Fibroblast of upper back skin (primary cell): ENCODE data around the gene HSD11B2.
"Not testable (repeated sequence)": the region's sequence is repeated elsewhere in the genome, so short reads cannot be mapped to it uniquely, and the experiment has no call there.

ENCODE experiments used
- DNase-seq: peaks from one replicate; pipeline ENCODE4 v3.0.0-alpha.2; 2013

HSD11B2 gene

DNA sequence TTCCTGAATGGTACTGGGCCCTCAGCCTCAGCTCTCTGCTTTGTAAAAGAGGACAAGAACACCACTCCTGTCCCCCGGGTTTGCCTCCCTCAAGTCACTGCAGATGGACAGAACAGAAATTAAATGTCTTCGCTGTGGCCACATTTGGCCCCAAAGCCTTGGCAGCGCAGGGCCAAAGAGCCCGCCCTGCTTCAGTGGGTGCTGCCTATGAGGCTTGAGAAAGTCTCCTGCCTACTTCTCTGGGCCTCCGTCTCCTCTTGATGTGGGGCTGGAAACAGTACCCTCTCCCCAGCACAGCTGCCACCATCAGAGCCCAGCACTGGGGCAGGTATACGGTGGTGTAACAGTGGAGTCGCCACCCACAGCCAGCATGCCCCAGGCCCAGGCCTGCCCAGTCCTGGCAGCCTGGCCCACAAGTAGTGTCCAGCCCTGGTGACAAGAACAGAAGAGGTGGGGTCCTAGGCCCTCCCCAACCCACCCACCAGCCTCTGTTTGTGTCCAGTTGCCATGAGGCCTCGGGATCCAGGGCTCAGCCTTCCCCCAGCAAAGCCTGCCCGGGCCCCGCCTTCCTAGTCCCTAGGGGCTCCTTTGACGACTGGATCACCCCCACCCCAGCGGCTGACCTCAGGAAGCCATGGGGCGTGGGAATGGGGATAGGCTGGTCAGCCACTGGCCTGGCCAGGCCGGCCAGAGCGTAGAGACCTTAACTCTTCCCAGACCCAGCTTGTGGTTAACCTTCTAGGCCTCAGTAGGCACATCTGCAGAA lies 33.7 kb upstream of the HSD11B2 start:
- no peak for DNase-seq

DNA sequence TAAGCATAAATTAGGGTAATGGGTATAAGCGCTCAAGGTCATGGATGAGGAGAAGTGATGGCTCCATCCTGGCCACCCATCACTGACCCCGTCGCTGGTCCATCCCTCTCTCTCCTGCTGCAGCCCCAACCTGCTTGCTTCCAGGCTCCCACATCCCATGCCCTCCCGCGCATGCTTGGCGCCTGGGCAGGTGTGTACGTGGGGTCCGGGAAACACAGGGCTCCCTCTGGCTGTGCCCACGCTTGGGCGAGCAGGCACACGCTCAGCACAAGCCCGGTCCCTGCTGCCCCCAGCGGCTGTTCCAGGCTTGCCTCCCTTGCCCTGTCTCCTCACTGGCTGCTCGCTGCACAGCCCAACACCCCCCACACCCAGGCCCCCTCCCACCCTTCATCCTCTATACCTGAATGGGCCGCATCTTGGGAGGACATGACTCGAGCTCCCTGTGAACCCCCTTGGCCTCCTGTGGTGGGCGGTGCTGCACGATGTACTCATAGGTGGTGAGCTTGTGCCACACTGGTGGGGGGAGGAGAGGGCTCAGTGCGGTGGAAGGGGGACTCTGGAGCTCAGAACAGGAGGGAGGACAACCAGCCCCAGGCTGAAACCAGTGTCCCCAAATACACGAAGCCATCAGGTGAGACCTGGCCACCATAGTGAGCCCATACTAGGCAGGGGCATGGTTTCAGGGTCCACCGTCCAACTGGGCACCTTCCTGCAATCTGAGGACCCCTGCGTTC lies 32.9 kb upstream of the HSD11B2 start:
- no peak for DNase-seq

DNA sequence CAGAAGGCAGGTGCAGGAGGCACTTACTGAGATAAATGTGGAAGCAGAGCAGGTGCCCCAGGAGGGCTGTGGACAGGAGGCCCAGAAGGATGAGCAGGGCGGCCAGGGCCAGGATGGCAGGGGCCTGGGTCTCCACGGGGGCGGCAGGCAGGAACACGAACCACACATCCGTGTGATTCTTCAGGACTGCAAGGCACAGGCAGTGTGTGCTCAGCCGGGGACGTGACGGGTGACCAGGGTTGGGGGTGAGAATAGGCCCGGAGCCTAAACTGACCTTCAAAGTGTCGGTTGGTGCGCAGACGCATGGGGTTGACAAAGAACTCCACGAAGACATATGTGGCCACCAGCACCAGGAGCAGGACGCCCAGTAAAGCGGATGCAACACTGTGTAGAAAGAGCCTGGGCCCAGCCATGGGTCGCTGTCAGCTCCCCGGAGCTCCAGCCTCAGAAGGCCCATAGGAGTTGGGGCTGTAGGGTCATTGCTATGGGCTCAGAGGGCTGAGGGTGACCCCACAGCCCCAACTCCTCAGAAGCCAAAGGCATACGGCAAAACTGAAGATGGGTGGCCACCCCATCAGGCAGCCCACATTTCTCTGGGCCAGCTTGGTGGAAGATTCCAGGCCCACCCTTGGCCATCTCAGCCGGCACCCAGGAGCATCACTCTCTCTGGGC lies 32.2 kb upstream of the HSD11B2 start:
- no peak for DNase-seq

DNA sequence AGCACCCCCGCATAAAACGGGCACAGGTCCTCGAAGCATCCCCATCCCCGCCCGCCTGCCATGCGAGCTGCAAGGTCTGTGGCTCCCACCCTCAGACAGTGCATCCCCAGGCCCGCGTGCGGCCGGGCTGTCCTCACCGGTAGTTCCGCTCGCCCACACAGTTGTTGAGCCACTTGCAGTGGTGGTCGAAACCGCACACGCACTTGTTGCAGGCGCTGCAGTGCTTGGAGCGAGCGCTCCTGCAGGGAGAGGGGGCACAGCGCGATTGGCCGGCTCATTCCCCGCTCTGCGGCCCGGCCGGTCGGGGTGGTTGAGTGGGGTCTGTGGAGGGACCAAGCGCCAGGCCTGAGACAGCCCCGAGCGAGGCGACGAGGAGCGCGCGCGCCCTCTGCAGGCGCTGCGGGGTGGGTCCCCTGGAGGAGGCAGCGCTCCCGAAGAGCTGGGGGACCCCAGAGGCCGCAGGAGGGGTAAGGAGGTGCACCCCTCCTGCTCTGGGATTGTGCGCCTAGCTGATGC lies 31.6 kb upstream of the HSD11B2 start:
- no peak for DNase-seq

DNA sequence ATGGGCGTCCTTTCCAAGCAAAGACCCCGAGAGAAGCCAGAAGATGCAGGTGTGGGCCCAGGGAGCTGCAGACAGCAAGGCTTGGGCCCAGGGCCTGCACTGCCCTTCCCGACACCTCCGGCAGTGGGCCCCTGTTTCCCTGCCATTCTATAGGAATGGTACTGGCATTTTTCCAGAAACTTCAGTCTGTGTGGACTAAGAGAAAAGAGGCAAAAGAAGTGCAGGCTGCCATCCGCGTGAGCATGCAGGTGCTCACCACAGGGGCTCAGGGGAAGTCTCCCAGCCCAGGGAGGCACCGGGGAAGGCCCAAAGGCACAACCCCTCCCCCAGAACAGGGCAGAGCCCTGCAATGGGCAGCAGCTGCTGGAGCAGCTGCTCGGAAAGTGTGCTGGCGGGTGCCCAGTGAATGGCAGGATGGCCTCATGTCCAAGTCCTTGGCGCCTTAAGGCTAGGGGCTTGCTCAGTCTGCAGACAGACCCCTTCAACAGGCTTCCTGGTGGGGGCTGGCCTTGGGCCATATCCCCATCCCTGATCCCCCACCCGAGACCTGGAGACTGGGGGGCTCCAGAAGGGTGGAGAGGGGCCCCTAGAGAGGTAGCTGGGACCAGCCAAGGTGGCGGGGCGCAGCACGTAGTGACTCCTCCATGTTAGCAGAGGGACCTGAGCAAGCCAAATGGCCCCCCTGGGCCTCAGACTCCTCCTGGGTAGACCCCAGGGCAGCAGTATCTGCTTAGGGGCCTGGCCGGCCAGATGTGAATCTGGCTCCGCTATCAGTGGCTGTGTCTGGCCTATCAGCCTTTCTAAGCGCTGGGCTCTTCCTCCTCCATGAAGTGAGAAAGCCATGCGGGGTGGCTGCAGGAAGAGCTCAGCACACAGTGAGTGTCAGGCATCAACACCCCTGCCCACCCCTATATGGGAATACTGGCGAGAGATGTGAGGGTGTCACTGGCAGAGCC lies 30.9 kb upstream of the HSD11B2 start:
- DNase-seq: no peak

DNA sequence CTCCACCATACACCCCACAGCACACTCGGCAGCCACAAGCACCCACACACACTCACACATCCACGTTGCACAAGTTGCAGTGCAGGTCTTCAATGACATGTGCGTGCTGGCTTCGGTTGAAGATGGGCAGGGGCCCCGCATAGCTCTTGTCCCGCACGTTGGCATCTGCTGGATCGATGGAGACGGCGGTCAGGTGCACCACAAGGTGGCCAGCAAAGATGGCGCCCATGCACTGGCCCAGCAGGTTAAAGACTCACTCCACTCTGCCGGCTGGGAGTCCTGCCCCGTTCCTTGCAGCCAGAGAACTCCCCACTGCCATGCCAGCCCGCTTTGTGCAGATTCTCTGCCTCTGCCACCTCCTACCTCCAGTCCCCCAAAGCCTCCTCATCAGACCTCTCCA lies 30.0 kb upstream of the HSD11B2 start:
- DNase-seq: no peak

DNA sequence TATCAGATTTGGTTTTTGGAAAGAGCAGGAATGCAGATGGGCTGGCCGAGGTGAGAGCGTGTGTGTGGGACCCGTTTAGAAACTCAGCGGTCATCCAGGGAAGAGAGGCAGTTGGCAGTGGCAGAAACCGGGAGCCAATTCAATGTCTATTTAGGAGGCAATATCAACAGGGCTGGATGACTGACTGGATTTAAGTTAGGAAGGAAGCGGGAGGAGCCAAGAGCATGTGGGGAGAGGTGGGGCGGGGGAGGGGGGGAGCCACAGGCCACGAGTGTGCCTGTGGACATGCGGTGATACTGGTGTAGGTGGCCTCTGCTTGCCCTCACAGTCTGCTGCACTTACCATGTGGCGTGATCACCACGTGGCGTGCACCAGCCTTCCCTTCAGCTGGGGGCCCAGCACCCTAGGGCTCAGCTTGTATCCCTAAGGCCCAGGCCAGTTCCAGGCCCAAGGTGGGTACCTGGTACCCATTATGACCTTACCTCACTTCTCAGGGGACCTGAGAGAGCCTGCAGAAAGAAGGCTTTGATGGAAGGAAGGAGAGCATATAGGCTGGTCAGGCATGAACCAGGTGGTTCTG lies 26.9 kb upstream of the HSD11B2 start:
- DNase-seq: no peak

DNA sequence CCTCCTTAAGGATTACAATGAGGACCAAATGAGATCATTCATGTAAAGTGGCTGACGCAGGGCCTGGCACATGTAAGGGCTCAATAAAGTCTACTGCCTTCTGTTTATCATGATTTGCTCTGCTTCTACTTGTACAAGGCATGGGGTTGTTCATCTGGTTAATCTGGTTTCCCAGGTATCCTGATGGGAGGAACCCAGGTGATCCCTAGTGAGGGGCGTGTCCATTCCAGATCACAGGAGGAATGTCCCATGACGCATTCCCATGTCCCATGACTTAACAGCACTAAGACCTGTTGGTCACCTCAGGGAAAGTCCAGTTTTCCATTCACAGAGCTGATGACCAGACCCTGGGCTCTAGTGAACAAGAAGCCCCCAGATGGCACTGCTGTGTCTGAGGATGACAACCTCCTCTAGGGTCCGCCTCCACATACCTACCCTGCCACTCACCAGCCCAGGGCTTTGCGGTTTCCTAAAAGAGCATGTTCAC lies 26.1 kb upstream of the HSD11B2 start:
- no peak for DNase-seq

DNA sequence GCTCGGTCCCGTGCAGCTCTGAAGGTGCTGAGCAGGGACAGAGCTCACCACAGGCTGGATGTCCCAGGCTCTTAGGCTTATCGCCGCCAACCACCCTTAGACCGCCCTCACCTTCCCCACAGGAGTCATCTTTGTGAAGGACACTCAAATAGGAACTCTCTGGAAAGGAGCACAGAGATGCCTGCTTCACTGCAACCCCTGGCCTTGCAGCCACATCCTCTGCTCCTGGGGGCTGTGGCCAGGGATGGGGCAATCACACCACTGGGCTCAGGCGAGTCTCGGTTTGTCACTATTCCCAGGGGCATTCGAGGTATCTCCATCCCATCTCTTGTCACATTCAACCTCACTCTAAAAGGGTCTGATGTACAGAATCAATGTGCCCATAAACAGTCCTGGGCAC lies 25.6 kb upstream of the HSD11B2 start:
- DNase-seq: no peak

DNA sequence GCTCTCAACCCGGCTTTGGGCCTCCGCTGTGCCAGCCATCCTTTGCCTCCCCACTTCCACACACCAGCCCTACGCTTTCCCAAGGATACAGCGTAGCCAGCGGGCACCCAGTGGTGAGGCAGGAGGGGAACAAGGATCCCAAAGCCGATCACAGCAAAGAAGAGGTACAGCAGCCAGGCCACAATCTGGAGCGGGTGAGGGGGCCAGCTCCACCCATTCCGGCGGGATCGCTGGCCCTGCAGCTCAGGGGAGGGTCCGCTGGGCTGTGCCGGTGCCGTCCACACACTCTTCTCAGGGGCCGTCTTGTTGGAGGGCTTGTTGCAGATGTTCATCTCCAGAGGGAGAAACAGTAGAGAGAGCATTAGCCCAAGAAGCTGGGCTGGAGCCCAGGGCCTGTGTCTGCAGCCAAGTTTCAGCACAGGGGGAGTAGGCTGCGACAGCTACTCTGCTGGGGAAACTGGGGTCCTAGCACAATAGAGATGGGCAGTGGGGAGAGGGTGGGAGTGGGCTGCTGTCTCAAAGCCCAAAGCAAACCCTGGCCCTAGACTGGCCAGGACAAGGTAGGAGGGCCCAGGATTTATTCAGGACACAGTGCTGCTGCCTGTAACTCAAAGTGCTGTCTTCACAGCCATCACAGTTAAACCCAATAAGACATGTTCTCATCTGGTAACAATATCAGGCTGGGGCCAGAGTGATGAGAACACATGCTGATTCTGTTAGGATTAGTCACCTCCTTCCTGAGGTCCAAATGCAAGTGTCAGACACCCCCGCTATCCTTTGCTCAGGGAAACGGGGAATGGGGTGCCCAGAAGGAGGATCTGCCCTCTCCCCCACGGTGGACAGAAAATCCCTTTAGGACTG lies 24.6 kb upstream of the HSD11B2 start:
- DNase-seq: peak; percentile 87

DNA sequence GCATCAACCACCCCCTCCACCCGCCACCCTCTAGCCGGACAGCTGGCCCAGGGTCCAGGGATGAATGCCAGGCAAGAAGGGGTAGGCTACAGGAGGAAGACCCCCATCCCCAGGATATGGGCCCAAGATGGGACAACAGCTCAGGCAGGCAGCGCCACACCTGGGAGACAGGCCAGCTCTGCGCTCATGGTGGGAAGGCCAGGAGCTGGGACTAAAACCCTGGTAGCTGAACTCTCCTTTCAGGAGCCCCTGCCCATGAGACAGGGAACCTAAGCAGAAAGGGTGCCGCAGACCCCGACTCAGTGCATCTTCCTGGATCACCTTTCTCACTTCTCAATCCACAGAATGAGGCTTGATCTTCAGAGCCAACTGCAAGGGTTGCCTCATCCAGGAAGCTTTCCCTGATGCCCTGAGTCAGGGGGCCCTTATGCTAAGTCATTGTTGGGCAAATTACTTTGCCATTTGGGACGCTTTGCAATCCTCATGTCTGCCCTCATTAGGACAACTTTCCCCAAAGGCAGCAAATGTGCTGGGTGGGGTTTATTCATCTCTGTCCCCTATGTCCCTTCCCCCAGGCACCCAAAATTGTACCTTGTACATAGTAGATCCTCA lies 23.6 kb upstream of the HSD11B2 start:
- no peak for DNase-seq

DNA sequence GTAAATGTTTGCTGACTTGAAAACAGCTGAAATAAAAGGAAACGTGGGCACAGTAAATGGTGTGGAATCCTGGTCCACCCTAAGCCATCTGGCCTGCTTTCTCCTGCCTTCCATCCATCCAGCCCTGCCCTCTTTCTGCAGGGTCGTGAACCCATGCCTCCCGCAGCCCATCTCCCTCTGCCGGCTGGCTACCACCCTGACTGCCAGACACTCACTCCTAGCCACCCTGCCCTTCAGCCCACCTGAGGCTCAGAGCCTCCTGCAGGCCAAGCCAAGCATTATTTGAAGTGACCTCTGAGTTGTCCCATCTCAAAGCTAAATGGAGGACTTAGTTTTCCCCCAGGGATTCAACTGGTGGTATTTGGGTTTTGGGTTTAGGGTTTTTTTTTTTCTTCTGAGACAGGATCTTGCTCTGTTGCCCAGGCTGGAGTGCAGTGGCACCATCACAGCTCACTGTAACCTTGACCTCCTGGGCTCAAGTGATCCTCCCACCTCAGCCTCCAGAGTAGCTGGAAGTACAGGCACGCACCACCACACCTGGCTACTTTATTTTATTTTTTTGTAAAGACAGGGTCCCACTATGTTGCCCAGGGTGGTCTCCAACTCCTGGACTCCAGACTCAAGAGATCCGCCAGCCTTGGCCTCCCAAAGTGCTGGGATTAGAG lies 23.0 kb upstream of the HSD11B2 start:
- no peak for DNase-seq

DNA sequence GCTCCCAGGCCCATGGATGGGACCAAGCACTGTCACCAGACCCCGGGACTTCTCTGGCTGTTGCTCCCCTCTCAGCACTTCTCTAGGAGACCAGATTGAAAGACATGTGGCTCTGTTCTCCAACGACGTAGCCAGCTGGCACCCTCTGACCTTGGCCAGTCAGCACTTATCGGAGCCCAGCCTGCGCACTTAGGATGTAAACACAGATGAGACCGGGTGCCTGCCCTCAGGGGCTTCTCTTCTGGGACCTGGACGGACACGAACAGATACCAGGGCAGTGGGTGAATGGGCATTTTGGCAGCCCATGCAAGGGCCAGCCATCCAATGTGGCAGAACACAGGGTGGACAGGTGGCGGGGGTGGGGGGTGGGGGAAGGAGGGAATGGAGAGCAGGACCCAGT lies 21.3 kb upstream of the HSD11B2 start:
- DNase-seq: no peak

DNA sequence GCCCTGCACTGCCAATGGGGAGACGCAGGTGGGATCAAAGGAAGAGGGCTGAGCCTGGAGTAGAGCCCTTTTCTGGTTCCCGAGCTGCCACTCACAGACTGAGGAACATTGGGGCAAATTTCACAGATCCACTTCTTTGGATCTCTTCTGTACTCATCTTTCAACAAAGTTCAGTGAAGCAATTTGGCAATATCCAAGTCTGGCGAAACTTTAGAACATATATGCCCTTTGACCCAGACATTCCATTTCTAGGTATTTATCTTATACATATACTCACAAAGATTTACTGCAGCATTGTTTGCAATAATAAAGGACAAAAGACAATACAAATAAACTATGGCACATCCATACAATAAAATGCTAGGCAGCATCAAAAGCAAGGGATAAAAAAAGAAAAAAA lies 19.6 kb upstream of the HSD11B2 start:
- DNase-seq: no peak

DNA sequence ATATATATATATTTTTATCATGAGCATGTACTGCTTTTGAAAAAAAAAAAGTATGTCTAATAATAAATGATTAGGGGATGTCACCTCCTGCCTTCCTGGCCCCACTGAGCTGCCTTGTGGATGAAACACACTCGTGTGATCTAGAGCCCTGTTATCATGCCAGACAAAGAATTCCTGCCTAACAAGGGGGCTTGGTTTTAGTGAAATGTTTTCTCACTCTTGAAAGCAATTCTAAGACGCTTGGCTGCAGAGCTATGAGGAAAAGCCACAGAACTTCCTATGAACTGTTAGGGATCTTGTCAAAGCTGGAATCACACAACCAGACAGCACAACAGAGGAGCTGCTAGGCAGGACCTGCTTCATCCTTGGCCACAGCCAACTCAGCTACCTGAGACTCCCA lies 18.6 kb upstream of the HSD11B2 start:
- no peak for DNase-seq

DNA sequence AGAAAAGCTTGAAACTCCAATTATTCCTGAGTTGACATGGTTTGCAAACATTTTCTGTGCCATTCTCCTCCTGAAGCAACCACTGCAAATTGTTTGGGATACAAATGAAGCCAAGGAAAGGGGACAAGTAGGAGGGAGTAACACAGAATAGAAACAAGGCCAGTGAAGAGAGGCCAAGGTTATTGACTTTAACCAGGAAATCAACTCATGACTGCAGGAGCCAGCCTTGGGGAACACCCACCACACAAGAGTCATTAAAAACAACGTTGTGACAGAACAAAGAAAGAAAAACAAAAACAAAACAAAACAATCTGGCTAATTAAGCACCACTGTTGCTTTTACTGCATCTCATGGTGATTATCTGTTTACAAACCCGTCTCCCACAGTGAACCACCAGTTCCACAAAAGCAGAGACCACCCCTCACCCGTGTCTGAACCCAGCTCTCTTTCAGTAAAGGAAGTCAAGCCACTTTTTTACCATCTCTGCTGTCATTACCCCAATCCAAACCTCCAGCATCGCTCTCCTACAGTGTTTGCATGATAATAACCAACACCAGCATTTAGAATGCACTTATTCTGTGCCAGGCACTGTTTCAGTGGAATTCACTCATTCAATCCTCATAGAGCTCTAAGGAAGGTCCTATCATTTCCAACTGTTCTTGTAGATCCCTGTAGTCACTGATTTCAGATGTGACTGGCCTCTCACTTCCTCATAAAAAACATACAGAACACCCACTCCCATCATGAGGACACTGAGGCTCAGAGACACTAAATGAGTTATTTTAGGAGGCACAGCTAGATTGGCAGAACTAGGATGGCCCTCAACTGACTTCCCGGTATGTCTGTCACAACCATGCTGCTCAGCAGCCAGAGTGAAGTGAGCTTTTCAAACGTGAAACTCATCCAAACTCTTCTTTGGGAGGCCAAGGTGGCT lies 16.7 kb upstream of the HSD11B2 start:
- DNase-seq: no peak

DNA sequence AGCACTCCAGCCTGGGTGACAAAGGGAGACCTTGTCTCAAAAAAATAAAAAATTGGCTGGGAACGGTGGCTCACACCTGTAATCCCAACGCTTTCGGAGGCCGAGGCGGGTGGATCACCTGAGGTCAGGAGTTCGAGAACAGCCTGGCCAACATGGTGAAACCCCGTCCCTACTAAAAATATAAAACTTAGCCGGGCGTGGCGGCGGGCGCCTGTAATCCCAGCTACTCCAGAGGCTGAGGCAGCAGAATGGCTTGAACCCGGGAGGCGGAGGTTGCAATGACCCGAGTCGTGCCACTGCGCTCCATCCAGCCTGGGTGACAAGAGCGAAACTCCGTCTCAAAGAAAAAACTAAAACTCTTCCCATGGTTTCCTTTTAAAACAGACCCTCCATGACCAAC lies 15.5 kb upstream of the HSD11B2 start:
- not testable (repeated sequence) for DNase-seq

DNA sequence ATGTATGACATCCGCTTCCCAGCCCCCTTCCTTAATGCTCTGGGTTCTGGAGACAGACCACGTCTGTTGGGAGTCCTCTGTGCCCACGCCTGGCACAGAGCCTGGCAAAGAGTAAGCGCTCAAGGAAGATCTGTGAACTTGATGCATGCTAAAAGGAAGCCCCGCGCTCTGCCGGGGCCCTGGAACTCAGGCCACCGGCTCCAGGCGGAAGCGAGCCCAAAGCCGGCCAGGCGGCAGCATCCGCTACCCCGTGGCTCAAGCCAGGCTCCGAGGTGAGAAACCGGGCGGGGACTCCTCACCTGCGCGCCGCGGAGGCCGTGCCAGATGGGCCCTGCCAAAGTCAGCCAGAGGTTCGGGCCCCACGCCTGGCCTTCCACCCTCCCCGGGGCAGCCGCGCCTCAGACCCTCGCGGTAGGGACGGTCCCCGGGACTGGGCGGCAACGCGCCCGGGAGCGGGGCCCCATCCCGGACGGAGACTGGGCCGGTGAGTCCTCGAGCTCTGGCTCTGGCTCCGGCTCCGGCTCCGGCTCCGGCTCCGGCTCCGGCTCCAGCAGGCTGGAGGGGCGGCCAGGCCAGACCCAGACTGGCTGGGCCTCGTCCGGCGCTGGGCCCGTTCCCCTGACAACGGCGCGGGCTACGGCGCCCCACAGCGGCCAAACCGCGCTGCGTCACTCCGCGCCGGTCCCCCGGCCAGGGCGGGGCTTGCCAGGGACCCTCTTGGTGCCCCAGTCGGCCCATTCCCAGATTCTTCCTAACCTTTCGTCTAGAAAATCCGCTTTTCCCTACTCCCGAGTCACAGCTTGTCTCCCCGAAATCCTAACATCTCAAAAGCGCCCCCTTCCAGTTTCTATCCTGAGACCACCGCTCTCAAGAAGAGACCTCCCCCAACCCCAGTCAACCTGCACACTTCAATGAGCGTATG lies 14.8 kb upstream of the HSD11B2 start, which contains the start of gene ZDHHC1:
Gene ZDHHC1, minus strand, starts transcription at position 606 of the 922 bp plus-strand sequence. CDS start 8,702 bp downstream, outside the sequence.
- peak; percentile 60 for DNase-seq
